Measurements from ENCODE around the gene CTXN3.

CTXN3 gene

GRCh38 chr5:127649018-127649439, at the start of gene CTXN3:
Gene CTXN3 (plus strand): TSS chr5:127649082. CDS start chr5:127657522, 8,440 bp downstream.
- DNase-seq, result no peak

- DNase-seq, result no peak
Observed at GRCh38 chr5:127599320-127599719, 49.6 kb upstream of the CTXN3 start.

GRCh38 chr5:127599847-127600246, 49.0 kb upstream of the CTXN3 start:
- DNase-seq, result no peak

GRCh38 chr5:127601111-127601510, 47.8 kb upstream of the CTXN3 start:
- DNase-seq, result no peak

- DNase-seq, result no peak
Observed at GRCh38 chr5:127601601-127602000, 47.3 kb upstream of the CTXN3 start.

GRCh38 chr5:127602481-127602880, 46.4 kb upstream of the CTXN3 start:
- no peak for DNase-seq

- DNase-seq, result no peak
Observed at GRCh38 chr5:127602896-127603844, 45.7 kb upstream of the CTXN3 start.

- DNase-seq, result no peak
Observed at GRCh38 chr5:127608077-127608660, 40.7 kb upstream of the CTXN3 start.

- DNase-seq, result no peak
Observed at GRCh38 chr5:127609011-127609410, 39.9 kb upstream of the CTXN3 start.

GRCh38 chr5:127609957-127610356, 38.9 kb upstream of the CTXN3 start:
- no peak for DNase-seq

GRCh38 chr5:127612441-127613141, 36.3 kb upstream of the CTXN3 start:
- DNase-seq, result no peak

- no peak for DNase-seq
Observed at GRCh38 chr5:127615916-127616315, 33.0 kb upstream of the CTXN3 start.

- DNase-seq, result no peak
Observed at GRCh38 chr5:127619908-127620479, 28.9 kb upstream of the CTXN3 start.

GRCh38 chr5:127621601-127622325, 27.1 kb upstream of the CTXN3 start:
- no peak for DNase-seq

GRCh38 chr5:127634007-127634406, 14.9 kb upstream of the CTXN3 start:
- no peak for DNase-seq

- DNase-seq, result no peak
Observed at GRCh38 chr5:127639828-127640227, 9.1 kb upstream of the CTXN3 start.

- DNase-seq, result no peak
Observed at GRCh38 chr5:127642949-127643348, 5.9 kb upstream of the CTXN3 start.

- DNase-seq, result no peak
Observed at GRCh38 chr5:127643607-127644006, 5.3 kb upstream of the CTXN3 start.

GRCh38 chr5:127645300-127645726, 3.6 kb upstream of the CTXN3 start:
- no peak for DNase-seq

- DNase-seq, result no peak
Observed at GRCh38 chr5:127647361-127647958, 1.4 kb upstream of the CTXN3 start.

- DNase-seq, result no peak
Observed at GRCh38 chr5:127650022-127650421, 1.1 kb downstream of the CTXN3 start.

- no peak for DNase-seq
Observed at GRCh38 chr5:127650649-127651048, 1.8 kb downstream of the CTXN3 start.
